Uterus (tissue), 4 donors: Measurements from ENCODE around the gene MYO1A. TPM values are rescaled to one million over a fixed set of nuclear protein-coding genes. Genes with fewer than 3 reads are reported as not detected.
"Not testable (repeated sequence)": the region's sequence is repeated elsewhere in the genome, so short reads cannot be mapped to it uniquely, and the experiment has no call there.

ENCODE experiments used
- DNase-seq, 2 donors: peaks; one replicate each; pipeline ENCODE4 v3.0.0-alpha.2; 2019 to 2020
- H3K27ac ChIP-seq, 2 donors: fragments of 200-600 bp; sonication (generic); 1 replicate in 1 of 2; 2 replicates in 1 of 2; pipeline ENCODE4 v1.5.1; 2016 to 2018
- H3K27me3 ChIP-seq, 2 donors: fragments of 200-600 bp; sonication (generic); one replicate each; pipeline ENCODE4 v1.5.1; 2018 to 2019; ENCODE audit warnings: control low read depth in 1 of 2
- H3K36me3 ChIP-seq, 2 donors: fragments of 200-600 bp; sonication (generic); one replicate each; pipeline ENCODE4 v1.5.1; 2019; ENCODE audit warnings: control low read depth in 1 of 2
- H3K4me1 ChIP-seq, 2 donors: fragments of 200-600 bp; sonication (generic); one replicate each; pipeline ENCODE4 v1.5.1; 2018 to 2019; ENCODE audit warnings: control low read depth in 1 of 2
- H3K4me3 ChIP-seq, 2 donors: fragments of 200-600 bp; sonication (generic); 1 replicate in 1 of 2; 2 replicates in 1 of 2; pipeline ENCODE4 v1.5.1; 2018 to 2019; ENCODE audit warnings: mild to moderate bottlenecking in 1 of 2
- H3K9me3 ChIP-seq, 2 donors: fragments of 200-600 bp; sonication (generic); one replicate each; pipeline ENCODE4 v1.5.1; 2019; ENCODE audit warnings: control low read depth in 1 of 2
- CTCF ChIP-seq, 4 experiments: fragments of 200-600 bp in 2 of 4; fragments of 450-650 bp in 2 of 4; sonication (generic) in 2 of 4; IDR thresholded peaks; one replicate each; pipeline ENCODE4 v1.5.1; 2016 to 2019; ENCODE audit warnings: antibody characterized with exemption in 4 of 4, mild to moderate bottlenecking in 2 of 4, moderate library complexity in 1 of 4
- POLR2A ChIP-seq, 2 donors: fragments of 450-650 bp; IDR thresholded peaks; one replicate each; pipeline ENCODE4 v1.6.1; 2016; ENCODE audit warnings: antibody characterized with exemption in 2 of 2, mild to moderate bottlenecking in 1 of 2, moderate library complexity in 1 of 2
- intact Hi-C: fragments of 100-400 bp; cut with DNase I; formaldehyde crosslinking; loops from one replicate; pipeline ENCODE4 v1.15.1; 2023; ENCODE audit warnings: low total_unique reads
- total RNA-seq, 4 donors: library from RNA; depleted of rRNA in 3 of 4; stranded (reverse); fragments of >200 nt in 3 of 4; gene quantifications; one replicate each; pipeline versions ENCODE4 v1.1.0 to v1.2.4, GENCODE V29; 2014 to 2023
- donor health status: DM: yes; HTN: yes; CAD: no.

MYO1A gene
- total RNA-seq, 4 donors from 2014 or later: 0.59 to 1.3 TPM; not detected in 2

GRCh38 chr12:57018906-57019305, 31.0 kb downstream of the MYO1A start:
- intact Hi-C loops: no loop called here
- Histone ChIP-seq H3K9me3 (no peaks in the 10 kb centered on the region), H3K27me3 (no peaks in the 10 kb centered on the region), H3K36me3 (no peaks in the 10 kb centered on the region), H3K4me3 (no peak overlapping the region), H3K27ac (no peak overlapping the region), H3K4me1 (no peaks in the 10 kb centered on the region)
- DNase-seq: no peak
- TF ChIP-seq POLR2A (IDR thresholded peaks at IDR 0.05): no peak
- no peak for TF ChIP-seq CTCF (IDR thresholded peaks at IDR 0.05)

GRCh38 chr12:57018353-57018752, 31.6 kb downstream of the MYO1A start:
- DNase-seq, H3K9me3 ChIP-seq, H3K36me3 ChIP-seq, H3K4me3 ChIP-seq, H3K27ac ChIP-seq, H3K27me3 ChIP-seq, H3K4me1 ChIP-seq, intact Hi-C loops: not testable (repeated sequence)

GRCh38 chr12:57016348-57016747, 33.6 kb downstream of the MYO1A start, which contains the start of gene TAC3:
Gene TAC3, minus strand, starts transcription at chr12:57016529. Its CDS starts 732 bp downstream, at chr12:57015797.
- Histone ChIP-seq H3K9me3 (no peaks in the 10 kb centered on the region), H3K4me3 (no peak within 1 kb of the TSS), H3K27ac (no peak within 1 kb of the TSS), H3K36me3 (no peaks in the 10 kb centered on the region), H3K4me1 (no peaks in the 10 kb centered on the region), H3K27me3 (no peaks in the 10 kb centered on the region)
- TF ChIP-seq CTCF (IDR thresholded peaks at IDR 0.05) (no peak), POLR2A (IDR thresholded peaks at IDR 0.05) (no peak)
- intact Hi-C loops: no loop called here
- no peak for DNase-seq

GRCh38 chr12:57012600-57013465, 37.1 kb downstream of the MYO1A start:
- Histone ChIP-seq H3K9me3 (no peaks in the 10 kb centered on the region), H3K36me3 (no peaks in the 10 kb centered on the region), H3K27me3 (no peaks in the 10 kb centered on the region), H3K4me3 (no peak overlapping the region), H3K4me1 (no peaks in the 10 kb centered on the region), H3K27ac (no peak overlapping the region)
- no peak for TF ChIP-seq CTCF (IDR thresholded peaks at IDR 0.05)
- no peak for TF ChIP-seq POLR2A (IDR thresholded peaks at IDR 0.05)
- DNase-seq: no peak
- intact Hi-C loops: no loop called here

- Histone ChIP-seq H3K9me3 (no peaks in the 10 kb centered on the region), H3K27ac (no peak overlapping the region), H3K4me3 (no peak overlapping the region), H3K4me1 (peaks cover 0 to 3% of the 10 kb centered on the region in 2 donors), H3K27me3 (no peaks in the 10 kb centered on the region), H3K36me3 (no peaks in the 10 kb centered on the region)
- intact Hi-C loops: no loop called here
- TF ChIP-seq CTCF (IDR thresholded peaks at IDR 0.05): no peak
- TF ChIP-seq POLR2A (IDR thresholded peaks at IDR 0.05): no peak
- DNase-seq: no peak
Measured at GRCh38 chr12:57011438-57012424, 38.2 kb downstream of the MYO1A start.
